Measurements from ENCODE around the gene COTL1.
A peak's percentile ranks its signal among the peaks of the same experiment; 100 is the strongest.

COTL1 gene

GRCh38 chr16:84548971-84549844 is 68.7 kb downstream of the COTL1 start:
- peak; percentile 32 for DNase-seq (ENCODE audit: low read depth)

GRCh38 chr16:84548508-84548907 is 69.4 kb downstream of the COTL1 start:
- DNase-seq (ENCODE audit: low read depth) = no peak

GRCh38 chr16:84547546-84548061 is 70.3 kb downstream of the COTL1 start:
- no peak for DNase-seq (ENCODE audit: low read depth)

- DNase-seq (ENCODE audit: low read depth) = no peak
Measured at GRCh38 chr16:84546669-84547545, 71.0 kb downstream of the COTL1 start.

GRCh38 chr16:84545114-84545737 is 72.7 kb downstream of the COTL1 start:
- DNase-seq (ENCODE audit: low read depth) = no peak

- DNase-seq (ENCODE audit: low read depth) = no peak
Measured at GRCh38 chr16:84544031-84544773, 73.7 kb downstream of the COTL1 start.

- no peak for DNase-seq (ENCODE audit: low read depth)
Measured at GRCh38 chr16:84543253-84543652, 74.6 kb downstream of the COTL1 start.

GRCh38 chr16:84541999-84542817 is 75.7 kb downstream of the COTL1 start:
- DNase-seq (ENCODE audit: low read depth) = no peak

GRCh38 chr16:84540194-84540593 is 77.7 kb downstream of the COTL1 start:
- no peak for DNase-seq (ENCODE audit: low read depth)

GRCh38 chr16:84538222-84538840 is 79.5 kb downstream of the COTL1 start:
- no peak for DNase-seq (ENCODE audit: low read depth)

GRCh38 chr16:84537491-84538151 is 80.3 kb downstream of the COTL1 start:
- no peak for DNase-seq (ENCODE audit: low read depth)

GRCh38 chr16:84535851-84536250 is 82.0 kb downstream of the COTL1 start:
- DNase-seq (ENCODE audit: low read depth) = no peak

GRCh38 chr16:84535408-84535807 is 82.5 kb downstream of the COTL1 start:
- no peak for DNase-seq (ENCODE audit: low read depth)

- DNase-seq (ENCODE audit: low read depth) = no peak
Measured at GRCh38 chr16:84534815-84535214, 83.1 kb downstream of the COTL1 start.

GRCh38 chr16:84532855-84533486 is 84.9 kb downstream of the COTL1 start:
- DNase-seq (ENCODE audit: low read depth) = no peak

- no peak for DNase-seq (ENCODE audit: low read depth)
Measured at GRCh38 chr16:84532291-84532724, 85.6 kb downstream of the COTL1 start.

GRCh38 chr16:84531671-84532111 is 86.2 kb downstream of the COTL1 start:
- no peak for DNase-seq (ENCODE audit: low read depth)

GRCh38 chr16:84530590-84530989 is 87.3 kb downstream of the COTL1 start:
- no peak for DNase-seq (ENCODE audit: low read depth)

GRCh38 chr16:84529607-84530006 is 88.3 kb downstream of the COTL1 start:
- DNase-seq (ENCODE audit: low read depth) = no peak

All from activated T-helper 9 cell treated with anti-CD3 and anti-CD28 coated beads, Interleukin-2, amount 50 U/mL, for 16 hours (primary cell).